Neural progenitor cell (in vitro differentiated cells): Measurements from ENCODE around the gene MAP3K4.

Experiments used
- CTCF ChIP-seq: fragments of 200-600 bp; sonication (generic); IDR thresholded peaks from 2 replicates; pipeline ENCODE4 v1.5.1; 2017; ENCODE audit warnings: antibody characterized with exemption, mild to moderate bottlenecking
- EZH2 ChIP-seq: fragments of 200-600 bp; sonication (generic); IDR thresholded peaks from 2 replicates; pipeline ENCODE4 v1.6.1; 2017; ENCODE audit warnings: antibody characterized with exemption, mild to moderate bottlenecking, moderate library complexity
- EZH2phosphoT487 ChIP-seq: fragments of 200-600 bp; sonication (generic); IDR thresholded peaks from 2 replicates; pipeline ENCODE4 v1.6.1; 2017; ENCODE audit warnings: antibody characterized with exemption

- TF ChIP-seq CTCF (no peak), EZH2 (no peak), EZH2phosphoT487 (no peak)
Measured at GRCh38 chr6:160990847-160991405, 643 bp upstream of the MAP3K4 start.
